Ureter (tissue), 1 donor: ENCODE data around the gene HGD. TPM values are rescaled to one million over a fixed set of nuclear protein-coding genes. Genes with fewer than 3 reads are reported as not detected.
A peak's percentile ranks its signal among the peaks of the same experiment; 100 is the strongest.
"Not testable (repeated sequence)": the region's sequence is repeated elsewhere in the genome, so short reads cannot be mapped to it uniquely, and the experiment has no call there.

ENCODE experiments used
- DNase-seq: peaks from one replicate; pipeline ENCODE4 v3.0.0-alpha.2; 2020; ENCODE audit warnings: low spot score
- total RNA-seq: library from RNA; stranded (reverse); gene quantifications from one replicate; pipeline ENCODE4 v1.2.4, GENCODE V29; 2023
- donor health status: DM: yes; HTN: yes; CAD: no.

HGD gene
- total RNA-seq, 1 donor from 2014 or later = 0.36 TPM

GRCh38 chr3:120637851-120638559 lies 44.0 kb downstream of the HGD start:
- no peak for DNase-seq

DNA sequence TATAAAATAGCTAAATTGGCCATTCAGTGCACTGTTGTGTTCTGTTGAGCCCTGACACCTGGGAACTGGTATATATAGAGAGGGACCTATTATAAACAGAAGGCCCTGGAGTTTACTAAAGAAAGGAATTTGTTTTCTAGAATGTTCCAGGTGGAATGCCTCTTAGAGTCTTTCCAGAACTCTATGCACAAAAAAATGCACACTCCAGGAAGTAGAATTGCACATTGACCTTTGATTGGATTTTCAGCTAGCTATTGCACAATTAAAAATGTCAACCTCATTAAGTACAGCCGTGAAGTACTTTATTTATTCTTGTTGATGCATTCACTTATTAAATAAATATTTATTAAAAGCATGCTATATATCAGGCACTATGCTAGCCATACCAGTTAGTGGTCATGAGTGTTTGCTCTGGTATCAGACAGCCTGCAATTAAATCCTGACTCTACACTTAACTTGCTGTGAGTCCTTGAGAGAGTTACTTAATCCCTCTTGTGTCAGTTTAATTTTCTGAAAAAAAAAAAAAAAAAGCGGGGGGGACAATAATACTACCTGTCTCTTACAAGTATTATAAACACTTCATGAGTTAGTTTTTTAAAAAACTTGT lies 45.1 kb downstream of the HGD start:
- DNase-seq = no peak

- DNase-seq = no peak
Observed at GRCh38 chr3:120634539-120634938, 47.5 kb downstream of the HGD start.

GRCh38 chr3:120625159-120625586 lies 56.9 kb downstream of the HGD start:
- DNase-seq = no peak

- no peak for DNase-seq
Observed at GRCh38 chr3:120623727-120624093, 58.3 kb downstream of the HGD start.

- DNase-seq = no peak
Observed at GRCh38 chr3:120622870-120623726, 58.9 kb downstream of the HGD start.

DNA sequence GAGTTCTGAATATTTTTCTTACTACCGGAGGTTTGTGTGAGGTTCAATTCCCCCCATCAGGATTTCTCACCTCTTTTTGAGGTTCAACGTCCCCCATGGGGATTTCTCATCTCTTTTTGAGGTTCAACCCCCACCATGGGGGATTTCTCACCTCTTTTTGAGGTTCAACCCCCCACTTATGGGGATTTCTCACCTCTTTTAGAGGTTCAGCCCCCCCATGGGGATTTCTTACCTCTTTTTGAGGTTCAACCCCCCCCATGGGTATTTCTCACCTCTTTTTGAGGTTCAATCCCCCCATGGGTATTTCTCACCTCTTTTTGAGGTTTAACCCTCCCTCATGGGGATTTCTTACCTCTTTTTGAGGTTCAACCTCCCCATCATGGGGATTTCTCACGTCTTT lies 59.6 kb downstream of the HGD start:
- no peak for DNase-seq

- not testable (repeated sequence) for DNase-seq
Observed at GRCh38 chr3:120616745-120617144, 65.3 kb downstream of the HGD start.

DNA sequence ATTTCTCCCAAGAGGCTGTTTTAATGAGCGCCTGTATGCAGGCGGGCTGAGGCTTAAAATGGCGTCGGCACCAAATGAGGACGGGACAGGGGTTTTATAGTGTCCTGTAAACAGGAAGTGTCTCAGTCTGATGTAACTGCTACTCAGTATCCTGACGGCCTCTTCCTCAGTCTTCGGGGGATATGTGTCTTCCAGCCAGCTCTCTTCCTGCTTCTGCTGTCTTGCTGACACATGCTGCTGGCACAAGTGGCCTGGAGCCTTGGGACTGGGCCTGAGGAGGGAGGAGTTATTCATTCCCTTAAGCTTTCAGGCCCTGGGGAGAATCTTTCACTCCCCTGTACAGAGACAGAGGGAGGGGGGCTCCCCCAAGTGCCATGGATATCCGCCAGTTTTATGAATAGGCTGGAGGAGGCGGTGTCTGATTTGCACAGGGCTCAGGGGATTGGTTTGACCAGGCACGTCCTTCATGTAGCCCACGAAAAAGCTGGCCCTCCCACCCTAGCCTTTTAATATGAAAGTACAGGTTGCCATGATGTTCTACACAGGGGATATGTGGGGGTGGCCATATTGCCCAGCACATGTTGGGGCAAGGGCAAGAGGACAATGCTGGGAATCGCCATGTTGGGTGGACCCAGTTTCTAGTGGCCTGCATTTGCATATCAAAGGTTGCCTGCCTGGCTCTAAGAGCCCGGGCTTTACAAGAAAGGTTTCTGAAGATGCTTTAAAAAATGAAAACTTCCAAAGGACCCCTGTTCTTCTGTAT lies 66.0 kb downstream of the HGD start:
- DNase-seq = no peak

DNA sequence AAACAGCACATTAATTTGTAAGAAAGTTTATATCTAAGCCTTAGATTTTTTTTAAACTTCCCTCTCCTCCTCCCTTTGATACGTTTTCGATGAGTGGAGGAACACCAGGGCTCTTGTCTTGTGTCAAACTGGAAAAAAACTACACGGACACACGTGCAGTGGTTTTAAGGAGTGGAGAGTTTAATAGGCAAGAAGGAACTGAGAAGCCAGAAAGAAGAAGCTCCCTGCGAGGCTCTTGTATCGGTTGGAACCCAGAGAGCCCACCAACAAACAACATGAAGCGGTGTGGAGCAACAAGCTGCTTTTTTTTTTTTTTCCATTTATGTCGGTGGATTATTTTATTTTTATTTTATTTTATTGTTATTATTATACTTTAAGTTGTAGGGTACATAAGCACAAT lies 67.3 kb downstream of the HGD start:
- no peak for DNase-seq

- DNase-seq = no peak
Observed at GRCh38 chr3:120608506-120608905, 73.5 kb downstream of the HGD start.

GRCh38 chr3:120604784-120605183 lies 77.3 kb downstream of the HGD start:
- DNase-seq = no peak

DNA sequence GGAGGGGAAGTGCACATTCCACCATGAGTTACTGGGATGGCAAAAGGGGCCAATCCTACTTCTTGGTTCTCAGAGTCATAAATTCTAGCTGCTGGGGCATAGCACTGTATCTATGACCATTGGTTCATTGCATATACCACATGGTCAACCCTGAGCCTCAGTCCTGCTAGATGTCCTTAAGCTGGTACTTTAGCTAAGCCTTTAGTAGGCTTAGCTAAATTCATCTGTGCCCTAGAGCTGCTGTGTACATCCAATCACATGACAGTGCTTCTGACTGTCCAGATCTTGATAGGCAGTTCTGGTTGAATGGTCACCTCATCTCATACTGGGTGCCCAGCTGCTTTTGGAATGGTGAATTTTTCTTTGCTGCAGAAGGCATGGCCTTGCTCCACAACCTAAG lies 77.7 kb downstream of the HGD start:
- DNase-seq = no peak

DNA sequence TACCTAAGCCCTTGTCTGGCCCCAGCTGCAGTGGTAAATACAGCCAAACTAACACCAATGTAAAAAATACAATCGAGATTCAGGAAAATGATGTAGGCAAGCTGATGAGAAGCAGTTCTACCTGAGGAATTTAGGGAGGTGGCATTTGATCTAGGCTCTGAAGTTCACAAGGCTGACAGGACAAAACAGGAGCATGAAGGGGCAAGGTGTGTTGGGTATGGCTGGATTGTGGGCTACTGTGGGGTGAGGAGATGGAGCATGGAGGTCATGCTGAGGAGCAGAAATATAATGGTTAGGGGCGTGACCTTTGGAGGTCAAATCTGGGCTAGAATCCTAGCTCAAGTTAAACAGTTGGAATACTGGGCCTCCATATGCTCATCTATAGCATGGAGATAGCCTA lies 79.4 kb downstream of the HGD start:
- DNase-seq = no peak

- no peak for DNase-seq
Observed at GRCh38 chr3:120601554-120601953, 80.5 kb downstream of the HGD start.

DNA sequence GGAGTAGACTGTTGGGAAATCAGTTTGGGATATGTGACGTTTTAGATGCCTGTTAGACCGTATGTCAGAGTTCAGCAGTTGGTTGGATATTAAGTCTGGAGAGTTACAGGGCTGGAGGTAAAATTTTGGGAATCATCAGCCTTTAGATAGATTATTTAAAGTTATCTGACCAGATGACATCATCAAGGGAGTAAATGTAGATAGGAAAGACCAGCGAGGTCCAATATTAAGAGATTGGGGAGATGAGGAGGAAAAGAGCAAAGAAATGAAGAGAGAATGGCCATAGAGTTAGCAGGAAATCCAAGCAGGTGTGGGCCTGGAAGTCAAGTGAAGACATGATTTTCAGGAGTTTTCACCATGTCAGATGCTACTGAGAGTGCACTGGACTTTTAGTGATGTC lies 82.8 kb downstream of the HGD start:
- DNase-seq = no peak

GRCh38 chr3:120597445-120598049 lies 84.5 kb downstream of the HGD start:
- DNase-seq = no peak

GRCh38 chr3:120596853-120597223 lies 85.2 kb downstream of the HGD start:
- no peak for DNase-seq

- peak; percentile 97 for DNase-seq
Observed at GRCh38 chr3:120596116-120596852, 85.8 kb downstream of the HGD start, which contains the start of gene NDUFB4. TSS of gene NDUFB4 (plus strand) at chr3:120596336. CDS start at chr3:120596360, 24 bp downstream.

GRCh38 chr3:120595788-120596115 lies 86.3 kb downstream of the HGD start:
- DNase-seq = no peak
